Measurements from ENCODE around the gene TBC1D24.

Gene TBC1D24

GRCh38 chr16:2487517-2487842 is 12.6 kb downstream of the TBC1D24 start:
- Histone ChIP-seq H3K9ac (ENCODE audit: low read length) (no peak overlapping the region), H3K4me2 (ENCODE audit: low read depth, low read length, poor library complexity, severe bottlenecking) (no peak overlapping the region), H3K4me3 (ENCODE audit: insufficient read depth, low read length, poor library complexity, severe bottlenecking) (no peak overlapping the region), H3K27ac (ENCODE audit: low read depth, low read length) (no peak overlapping the region), H2AFZ (ENCODE audit: low read depth, low read length, severe bottlenecking) (no peak overlapping the region), H3K79me2 (ENCODE audit: insufficient read depth, low read length) (no peaks in the 10 kb centered on the region; the same call in 1 of the 2 replicates), H3K9me3 (ENCODE audit: insufficient read depth, low read length) (no peaks in the 10 kb centered on the region), H3K36me3 (ENCODE audit: low read length) (no peaks in the 10 kb centered on the region), H3F3A (ENCODE audit: insufficient read depth) (no peaks in the 10 kb centered on the region), H3K9me2 (replicated peaks; ENCODE audit: insufficient read depth, low read length) (no peaks in the 10 kb centered on the region), H4K20me1 (ENCODE audit: low read depth, low read length) (no peaks in the 10 kb centered on the region), H3K27me3 (ENCODE audit: low read length) (no peaks in the 10 kb centered on the region)
- no peak for TF ChIP-seq EZH2phosphoT487 (conservative IDR thresholded peaks at IDR 0.05; ENCODE audit: low read length)
- no peak for TF ChIP-seq CTCF (IDR thresholded peaks at IDR 0.05; ENCODE audit: insufficient read depth, low read length, poor library complexity, severe bottlenecking)

GRCh38 chr16:2487903-2488531 is 13.1 kb downstream of the TBC1D24 start:
- Histone ChIP-seq H2AFZ (ENCODE audit: low read depth, low read length, severe bottlenecking) (no peak overlapping the region), H3K4me2 (ENCODE audit: low read depth, low read length, poor library complexity, severe bottlenecking) (no peak overlapping the region), H3K27me3 (ENCODE audit: low read length) (no peaks in the 10 kb centered on the region), H3K9me2 (replicated peaks; ENCODE audit: insufficient read depth, low read length) (no peaks in the 10 kb centered on the region), H3K27ac (ENCODE audit: low read depth, low read length) (no peak overlapping the region), H3F3A (ENCODE audit: insufficient read depth) (no peaks in the 10 kb centered on the region), H3K4me3 (ENCODE audit: insufficient read depth, low read length, poor library complexity, severe bottlenecking) (no peak overlapping the region), H3K9ac (ENCODE audit: low read length) (no peak overlapping the region), H3K79me2 (ENCODE audit: insufficient read depth, low read length) (no peaks in the 10 kb centered on the region; the same call in 1 of the 2 replicates), H3K36me3 (ENCODE audit: low read length) (no peaks in the 10 kb centered on the region), H3K9me3 (ENCODE audit: insufficient read depth, low read length) (no peaks in the 10 kb centered on the region), H4K20me1 (ENCODE audit: low read depth, low read length) (no peaks in the 10 kb centered on the region)
- TF ChIP-seq CTCF (IDR thresholded peaks at IDR 0.05; ENCODE audit: insufficient read depth, low read length, poor library complexity, severe bottlenecking), result no peak
- TF ChIP-seq EZH2phosphoT487 (conservative IDR thresholded peaks at IDR 0.05; ENCODE audit: low read length), result no peak

- no peak overlapping the region for H2AFZ ChIP-seq (ENCODE audit: low read depth, low read length, severe bottlenecking)
- H3K27me3 ChIP-seq (ENCODE audit: low read length), result no peaks in the 10 kb centered on the region
- H3F3A ChIP-seq (ENCODE audit: insufficient read depth), result no peaks in the 10 kb centered on the region
- H3K9ac ChIP-seq (ENCODE audit: low read length), result no peak overlapping the region
- H3K9me3 ChIP-seq (ENCODE audit: insufficient read depth, low read length), result no peaks in the 10 kb centered on the region
- TF ChIP-seq CTCF (IDR thresholded peaks at IDR 0.05; ENCODE audit: insufficient read depth, low read length, poor library complexity, severe bottlenecking) (no peak), EZH2phosphoT487 (conservative IDR thresholded peaks at IDR 0.05; ENCODE audit: low read length) (no peak)
- H3K4me3 ChIP-seq (ENCODE audit: insufficient read depth, low read length, poor library complexity, severe bottlenecking), result no peak overlapping the region
- no peaks in the 10 kb centered on the region for H3K9me2 ChIP-seq (replicated peaks; ENCODE audit: insufficient read depth, low read length)
- no peak overlapping the region for H3K27ac ChIP-seq (ENCODE audit: low read depth, low read length)
- no peaks in the 10 kb centered on the region for H3K36me3 ChIP-seq (ENCODE audit: low read length)
- no peak overlapping the region for H3K4me2 ChIP-seq (ENCODE audit: low read depth, low read length, poor library complexity, severe bottlenecking)
- no peaks in the 10 kb centered on the region for H4K20me1 ChIP-seq (ENCODE audit: low read depth, low read length)
- no peaks in the 10 kb centered on the region; the same call in 1 of the 2 replicates for H3K79me2 ChIP-seq (ENCODE audit: insufficient read depth, low read length)
Observed at GRCh38 chr16:2489581-2489980, 14.7 kb downstream of the TBC1D24 start.

Data from SU-DHL-6 (cell line).